Stimulated activated CD4-positive, alpha-beta T cell treated with anti-CD3 and anti-CD28 coated beads, Interleukin-12 subunit alpha, Interleukin-12 subunit beta, amount 100 ng/mL, for 24 hours (primary cell): Measurements from ENCODE around the gene EXTL2.
"Not testable (repeated sequence)": the region's sequence is repeated elsewhere in the genome, so short reads cannot be mapped to it uniquely, and the experiment has no call there.

Experiments
- DNase-seq, 2 experiments: peaks; one replicate each; pipeline ENCODE4 v3.0.0-alpha.2; 2020; ENCODE audit warnings: low read depth in 2 of 2

Gene EXTL2

GRCh38 chr1:100860397-100860991 is 34.1 kb downstream of the EXTL2 start:
- no peak for DNase-seq

DNA sequence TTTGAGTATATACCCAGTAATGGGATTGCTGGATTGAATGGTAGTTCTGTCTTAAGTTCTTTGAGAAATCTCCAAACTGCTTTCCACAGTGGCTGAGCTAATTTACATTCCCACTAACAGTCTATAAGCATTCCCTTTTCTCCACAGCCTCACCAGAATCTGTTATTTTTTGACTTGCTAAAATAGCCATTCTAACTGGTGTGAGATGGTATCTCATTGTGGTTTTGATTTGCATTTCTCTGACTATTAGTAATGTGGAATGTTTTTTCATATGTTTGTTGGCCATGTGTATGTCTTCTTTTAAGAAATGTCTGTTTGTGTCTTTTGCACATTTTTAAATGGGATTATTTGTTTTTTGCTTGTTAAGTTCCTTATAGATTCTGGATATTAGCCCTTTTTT is 39.5 kb downstream of the EXTL2 start:
- DNase-seq: not testable (repeated sequence)

GRCh38 chr1:100852976-100853375 is 41.7 kb downstream of the EXTL2 start:
- no peak for DNase-seq

GRCh38 chr1:100851726-100852125 is 42.9 kb downstream of the EXTL2 start:
- no peak for DNase-seq

GRCh38 chr1:100847361-100848082 is 47.1 kb downstream of the EXTL2 start:
- no peak for DNase-seq

- DNase-seq: not testable (repeated sequence)
Observed at GRCh38 chr1:100843160-100843559, 51.5 kb downstream of the EXTL2 start.

DNA sequence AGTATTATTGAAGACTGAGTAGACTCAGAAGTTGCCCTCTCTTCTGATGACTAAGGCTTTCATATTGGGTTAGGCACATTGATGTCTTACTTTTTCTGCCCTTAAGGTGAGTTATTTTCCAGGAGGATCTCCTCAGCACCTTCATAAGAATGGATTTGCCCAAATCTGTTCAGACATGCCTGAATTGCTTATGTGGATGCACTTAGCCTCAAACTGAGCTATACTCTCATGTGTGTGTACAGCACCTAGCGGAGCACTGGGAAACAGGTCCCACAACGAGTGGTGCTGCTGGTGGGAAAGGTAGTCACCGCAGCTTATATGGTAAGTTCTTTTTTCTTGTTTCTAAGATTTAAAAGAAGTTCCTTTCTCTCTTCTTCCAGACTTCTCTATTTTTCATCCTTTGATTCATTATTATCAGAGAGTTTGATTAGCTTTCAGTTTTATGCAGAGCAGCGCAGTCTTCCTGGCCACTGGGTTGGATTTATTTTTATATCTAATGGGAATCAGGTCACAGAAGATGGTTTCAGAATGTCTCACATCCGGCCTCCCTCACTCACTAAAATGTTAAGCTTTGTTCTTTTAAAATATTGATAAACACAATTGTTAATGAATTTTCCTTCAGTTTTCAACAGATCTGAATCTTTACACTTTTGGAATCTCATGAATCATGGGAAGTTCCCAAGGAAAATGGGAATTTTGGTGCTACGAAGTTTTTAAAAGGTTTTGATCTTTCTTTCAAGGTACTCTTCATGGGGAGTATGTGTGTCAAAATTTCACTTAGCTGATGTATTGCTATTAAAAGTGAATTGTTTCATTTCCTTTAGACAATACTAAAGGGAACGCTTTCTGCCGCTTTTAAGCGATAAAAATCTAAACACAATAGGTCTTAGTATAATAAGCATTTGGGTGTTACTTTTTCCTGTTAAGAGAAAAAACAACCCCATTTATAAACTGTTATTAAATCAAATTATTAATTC is 58.5 kb downstream of the EXTL2 start:
- no peak for DNase-seq

- DNase-seq: no peak
Observed at GRCh38 chr1:100834777-100835660, 59.6 kb downstream of the EXTL2 start.

DNA sequence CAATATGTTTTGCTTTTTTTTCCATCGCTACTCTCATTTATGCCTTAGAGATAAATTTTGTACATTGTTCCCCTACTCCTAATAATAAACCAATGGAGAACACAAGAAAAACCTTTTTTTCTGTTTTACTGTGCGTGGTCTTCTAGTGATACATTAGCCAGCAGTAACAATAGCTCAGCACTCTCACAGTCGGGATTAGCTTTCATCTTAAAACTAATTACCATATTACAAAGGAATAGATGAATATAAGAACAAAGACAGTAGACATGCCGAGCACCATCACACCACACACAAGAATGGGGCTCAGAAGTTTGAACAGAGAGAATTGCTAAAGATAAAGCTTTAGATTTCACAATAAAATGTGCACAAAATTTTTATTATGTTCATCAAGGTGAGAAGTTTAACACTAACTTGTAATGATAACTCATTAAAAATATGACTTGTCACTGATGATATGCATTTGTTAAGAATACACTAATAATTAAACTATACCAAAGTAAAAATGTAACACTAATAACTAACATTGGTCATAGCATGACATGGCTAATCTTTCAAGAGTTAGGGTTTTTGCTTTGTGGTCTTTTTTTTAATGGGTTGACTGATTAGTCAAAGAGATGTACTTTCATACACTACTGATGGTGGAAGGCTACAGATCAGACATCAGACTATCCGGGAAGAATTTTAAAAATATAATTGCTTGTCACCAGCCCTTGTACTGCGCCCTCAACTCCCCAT is 61.8 kb downstream of the EXTL2 start:
- no peak for DNase-seq

GRCh38 chr1:100825666-100826065 is 69.0 kb downstream of the EXTL2 start:
- not testable (repeated sequence) for DNase-seq
